ENCODE measurements around the gene PKIB. TPM values are rescaled to one million over a fixed set of nuclear protein-coding genes. Genes with fewer than 3 reads are reported as not detected.
"Not testable (repeated sequence)": the region's sequence is repeated elsewhere in the genome, so short reads cannot be mapped to it uniquely, and the experiment has no call there.

Gene PKIB
- polyA plus RNA-seq, 1 donor: 0.71 TPM

- not testable (repeated sequence) for DNase-seq (ENCODE audit: low read depth)
Observed at GRCh38 chr6:122744856-122745255, 134.7 kb downstream of the PKIB start.

GRCh38 chr6:122746688-122747087 lies 136.5 kb downstream of the PKIB start:
- DNase-seq (ENCODE audit: low read depth): no peak

GRCh38 chr6:122747573-122747972 lies 137.4 kb downstream of the PKIB start:
- no peak for DNase-seq (ENCODE audit: low read depth)

GRCh38 chr6:122748945-122749344 lies 138.7 kb downstream of the PKIB start:
- not testable (repeated sequence) for DNase-seq (ENCODE audit: low read depth)

GRCh38 chr6:122749451-122750050 lies 139.3 kb downstream of the PKIB start:
- no peak for DNase-seq (ENCODE audit: low read depth)

- DNase-seq (ENCODE audit: low read depth): no peak
Observed at GRCh38 chr6:122751326-122751725, 141.1 kb downstream of the PKIB start.

GRCh38 chr6:122752459-122752858 lies 142.3 kb downstream of the PKIB start:
- no peak for DNase-seq (ENCODE audit: low read depth)

GRCh38 chr6:122753000-122753687 lies 142.9 kb downstream of the PKIB start:
- DNase-seq (ENCODE audit: low read depth): no peak

- DNase-seq (ENCODE audit: low read depth): no peak
Observed at GRCh38 chr6:122753688-122754056, 143.5 kb downstream of the PKIB start.

GRCh38 chr6:122754191-122754731 lies 144.1 kb downstream of the PKIB start:
- no peak for DNase-seq (ENCODE audit: low read depth)

GRCh38 chr6:122755901-122756300 lies 145.7 kb downstream of the PKIB start:
- DNase-seq (ENCODE audit: low read depth): no peak

- DNase-seq (ENCODE audit: low read depth): no peak
Observed at GRCh38 chr6:122758927-122759334, 148.7 kb downstream of the PKIB start.

- DNase-seq (ENCODE audit: low read depth): no peak
Observed at GRCh38 chr6:122760330-122760729, 150.1 kb downstream of the PKIB start.

GRCh38 chr6:122766256-122766655 lies 156.1 kb downstream of the PKIB start:
- no peak for DNase-seq (ENCODE audit: low read depth)

- DNase-seq (ENCODE audit: low read depth): no peak
Observed at GRCh38 chr6:122770835-122771601, 160.8 kb downstream of the PKIB start.

GRCh38 chr6:122772724-122773415 lies 162.7 kb downstream of the PKIB start:
- no peak for DNase-seq (ENCODE audit: low read depth)

Other genes with a start within 250 kb of the PKIB start
- gene HSF2, start 210.8 kb upstream of the PKIB start, polyA plus RNA-seq (ENCODE audit: insufficient read length): 26.9 TPM
- gene SERINC1, start 138.6 kb upstream of the PKIB start, polyA plus RNA-seq (ENCODE audit: insufficient read length): 135 TPM
- gene FABP7, start 169.3 kb downstream of the PKIB start, polyA plus RNA-seq (ENCODE audit: insufficient read length): 0.44 TPM
- gene SMPDL3A, start 178.9 kb downstream of the PKIB start, polyA plus RNA-seq (ENCODE audit: insufficient read length): 12.8 TPM